Neural progenitor cell (in vitro differentiated cells): ENCODE measurements around the gene LEKR1.

Experiments used
- EZH2 ChIP-seq: fragments of 200-600 bp; sonication (generic); IDR thresholded peaks from 2 replicates; pipeline ENCODE4 v1.6.1; 2017; ENCODE audit warnings: antibody characterized with exemption, mild to moderate bottlenecking, moderate library complexity
- TF ChIP-seq, protein P1 (sequence below): fragments of 200-600 bp; sonication (generic); IDR thresholded peaks from 2 replicates; pipeline ENCODE4 v1.5.1; 2017; ENCODE audit warnings: antibody characterized with exemption, mild to moderate bottlenecking

GRCh38 chr3:156902916-156903315 lies 76.8 kb downstream of the LEKR1 start:
- TF ChIP-seq, protein P1, sequence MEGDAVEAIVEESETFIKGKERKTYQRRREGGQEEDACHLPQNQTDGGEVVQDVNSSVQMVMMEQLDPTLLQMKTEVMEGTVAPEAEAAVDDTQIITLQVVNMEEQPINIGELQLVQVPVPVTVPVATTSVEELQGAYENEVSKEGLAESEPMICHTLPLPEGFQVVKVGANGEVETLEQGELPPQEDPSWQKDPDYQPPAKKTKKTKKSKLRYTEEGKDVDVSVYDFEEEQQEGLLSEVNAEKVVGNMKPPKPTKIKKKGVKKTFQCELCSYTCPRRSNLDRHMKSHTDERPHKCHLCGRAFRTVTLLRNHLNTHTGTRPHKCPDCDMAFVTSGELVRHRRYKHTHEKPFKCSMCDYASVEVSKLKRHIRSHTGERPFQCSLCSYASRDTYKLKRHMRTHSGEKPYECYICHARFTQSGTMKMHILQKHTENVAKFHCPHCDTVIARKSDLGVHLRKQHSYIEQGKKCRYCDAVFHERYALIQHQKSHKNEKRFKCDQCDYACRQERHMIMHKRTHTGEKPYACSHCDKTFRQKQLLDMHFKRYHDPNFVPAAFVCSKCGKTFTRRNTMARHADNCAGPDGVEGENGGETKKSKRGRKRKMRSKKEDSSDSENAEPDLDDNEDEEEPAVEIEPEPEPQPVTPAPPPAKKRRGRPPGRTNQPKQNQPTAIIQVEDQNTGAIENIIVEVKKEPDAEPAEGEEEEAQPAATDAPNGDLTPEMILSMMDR: no peak
- no peak for TF ChIP-seq EZH2
